Stomach (tissue), 4 donors: ENCODE data around the gene RAPGEF3.

ENCODE experiments used
- CTCF ChIP-seq, 7 experiments: fragments of 450-650 bp in 4 of 7; fragments of 200-600 bp in 3 of 7; sonication (generic) in 3 of 7; IDR thresholded peaks; one replicate each; pipeline ENCODE4 v1.5.1; 2016 to 2019; ENCODE audit warnings: antibody characterized with exemption in 7 of 7, control low read depth in 2 of 7, mild to moderate bottlenecking in 1 of 7
- POLR2A ChIP-seq, 4 donors: fragments of 450-650 bp; IDR thresholded peaks; one replicate each; pipeline ENCODE4 v1.6.1; 2016; ENCODE audit warnings: antibody characterized with exemption in 4 of 4, control low read depth in 2 of 4, mild to moderate bottlenecking in 1 of 4, moderate library complexity in 1 of 4

GRCh38 chr12:47722941-47723631, 35.6 kb downstream of the RAPGEF3 start:
- TF ChIP-seq CTCF (IDR thresholded peaks at IDR 0.05) (no peak), POLR2A (IDR thresholded peaks at IDR 0.05) (no peak)
